OCI-LY1 (cell line): ENCODE data around the gene PRLR.

Experiments used
- H2AFZ ChIP-seq: fragments of 200-600 bp; sonication (generic), shearing (Covaris generic); 2 replicates; pipeline ENCODE4 v1.6.0; 2014; ENCODE audit warnings: antibody characterized with exemption, mild to moderate bottlenecking, low read length
- H3F3A ChIP-seq: fragments of 200-600 bp; sonication (generic), shearing (Covaris generic); 2 replicates; pipeline ENCODE4 v1.6.0; 2014; ENCODE audit warnings: mild to moderate bottlenecking, antibody characterized with exemption, low read length, moderate library complexity; ENCODE audit not compliant: insufficient read depth
- H3K27ac ChIP-seq: fragments of 200-600 bp; sonication (generic); 2 replicates; pipeline ENCODE4 v1.5.1; 2014; ENCODE audit warnings: low read length, mixed run types, mild to moderate bottlenecking, low read depth; ENCODE audit not compliant: poor library complexity, severe bottlenecking
- H3K27me3 ChIP-seq: fragments of 200-600 bp; sonication (generic); 2 replicates; pipeline ENCODE4 v1.6.0; 2014; ENCODE audit warnings: antibody characterized with exemption, mild to moderate bottlenecking, low read length, moderate library complexity; ENCODE audit not compliant: insufficient read depth
- H3K36me3 ChIP-seq: fragments of 200-600 bp; sonication (generic); 2 replicates; pipeline ENCODE4 v1.6.1; 2014; ENCODE audit warnings: mild to moderate bottlenecking, antibody characterized with exemption, low read length, moderate library complexity, mixed read lengths; ENCODE audit not compliant: insufficient read depth
- H3K4me1 ChIP-seq: fragments of 200-600 bp; sonication (generic); 2 replicates; pipeline ENCODE4 v1.5.1; 2014; ENCODE audit warnings: mild to moderate bottlenecking, low read length, moderate library complexity; ENCODE audit not compliant: insufficient read depth, severe bottlenecking
- H3K4me2 ChIP-seq: fragments of 200-600 bp; sonication (generic), shearing (Covaris generic); 2 replicates; pipeline ENCODE4 v1.6.1; 2014; ENCODE audit warnings: low read length
- H3K4me3 ChIP-seq: fragments of 200-600 bp; sonication (generic); 2 replicates; pipeline ENCODE4 v1.5.1; 2014; ENCODE audit warnings: low read length, low read depth, mild to moderate bottlenecking, mixed read lengths; ENCODE audit not compliant: poor library complexity, severe bottlenecking
- H3K79me2 ChIP-seq: fragments of 200-600 bp; shearing (Covaris generic); 2 replicates; pipeline ENCODE4 v1.6.1; 2016; ENCODE audit warnings: mixed run types, low read length, mixed read lengths; ENCODE audit not compliant: insufficient read depth
- H3K9ac ChIP-seq: fragments of 200-600 bp; sonication (generic), shearing (Covaris generic); 2 replicates; pipeline ENCODE4 v1.6.1; 2014; ENCODE audit warnings: mild to moderate bottlenecking, low read length, mixed read lengths
- H3K9me2 ChIP-seq: fragments of 200-600 bp; sonication (generic), shearing (Covaris generic); 2 replicates; pipeline ENCODE4 v1.6.1; 2014; ENCODE audit warnings: low read depth, mild to moderate bottlenecking, low read length, mixed read lengths
- H3K9me3 ChIP-seq: fragments of 200-600 bp; shearing (Covaris generic); 2 replicates; pipeline ENCODE4 v1.6.1; 2014; ENCODE audit warnings: low read length, mixed read lengths
- H4K20me1 ChIP-seq: fragments of 200-600 bp; sonication (generic), shearing (Covaris generic); 2 replicates; pipeline ENCODE4 v1.6.0; 2016; ENCODE audit warnings: mild to moderate bottlenecking, low read length; ENCODE audit not compliant: insufficient read depth
- CTCF ChIP-seq: fragments of 200-600 bp; sonication (generic), shearing (Covaris generic); IDR thresholded peaks from 2 replicates; pipeline ENCODE4 v1.5.1; 2017; ENCODE audit warnings: mild to moderate bottlenecking, antibody characterized with exemption, low read length, moderate library complexity, mixed read lengths
- EZH2 ChIP-seq: fragments of 200-600 bp; sonication (generic), shearing (Covaris generic); IDR thresholded peaks from 2 replicates; pipeline ENCODE4 v1.8.0; 2017; ENCODE audit warnings: borderline replicate concordance, mixed run types, mild to moderate bottlenecking, antibody characterized with exemption, low read length, moderate library complexity, mixed read lengths

PRLR gene

GRCh38 chr5:35015063-35015462 lies 215.2 kb downstream of the PRLR start:
- H3K4me2 ChIP-seq, result no peak overlapping the region
- H3K27ac ChIP-seq, result no peak overlapping the region
- H4K20me1 ChIP-seq, result no peaks in the 10 kb centered on the region
- no peaks in the 10 kb centered on the region for H3K27me3 ChIP-seq
- no peak for TF ChIP-seq CTCF
- TF ChIP-seq EZH2, result no peak
- H3K9me2 ChIP-seq, result no peaks in the 10 kb centered on the region
- H3K79me2 ChIP-seq, result no peaks in the 10 kb centered on the region
- H3K9me3 ChIP-seq, result no peaks in the 10 kb centered on the region
- H3F3A ChIP-seq, result no peaks in the 10 kb centered on the region
- no peak overlapping the region for H2AFZ ChIP-seq
- H3K9ac ChIP-seq, result no peak overlapping the region
- H3K36me3 ChIP-seq, result no peaks in the 10 kb centered on the region
- H3K4me1 ChIP-seq, result no peaks in the 10 kb centered on the region
- H3K4me3 ChIP-seq, result no peak overlapping the region

- Histone ChIP-seq H3K4me2 (no peak overlapping the region), H3K9me2 (no peaks in the 10 kb centered on the region), H3K27ac (no peak overlapping the region), H3K9ac (no peak overlapping the region), H3K4me1 (no peaks in the 10 kb centered on the region), H3K79me2 (no peaks in the 10 kb centered on the region), H3K9me3 (no peaks in the 10 kb centered on the region), H4K20me1 (no peaks in the 10 kb centered on the region), H2AFZ (no peak overlapping the region), H3K36me3 (no peaks in the 10 kb centered on the region), H3F3A (no peaks in the 10 kb centered on the region), H3K27me3 (no peaks in the 10 kb centered on the region), H3K4me3 (no peak overlapping the region)
- TF ChIP-seq EZH2 (no peak), CTCF (no peak)
Observed at GRCh38 chr5:35012796-35013195, 217.5 kb downstream of the PRLR start.

- no peaks in the 10 kb centered on the region for H3K4me1 ChIP-seq
- no peak overlapping the region for H3K9ac ChIP-seq
- no peak overlapping the region for H2AFZ ChIP-seq
- no peaks in the 10 kb centered on the region for H3K9me3 ChIP-seq
- H3K79me2 ChIP-seq, result no peaks in the 10 kb centered on the region
- H3K9me2 ChIP-seq, result no peaks in the 10 kb centered on the region
- H3F3A ChIP-seq, result no peaks in the 10 kb centered on the region
- no peaks in the 10 kb centered on the region for H3K27me3 ChIP-seq
- no peak overlapping the region for H3K4me2 ChIP-seq
- TF ChIP-seq EZH2, result no peak
- no peak for TF ChIP-seq CTCF
- no peaks in the 10 kb centered on the region for H3K36me3 ChIP-seq
- H3K4me3 ChIP-seq, result no peak overlapping the region
- no peaks in the 10 kb centered on the region for H4K20me1 ChIP-seq
- H3K27ac ChIP-seq, result no peak overlapping the region
Observed at GRCh38 chr5:35012365-35012764, 217.9 kb downstream of the PRLR start.
